Lower leg skin (tissue), 3 donors: ENCODE measurements around the gene SPC24.

Source experiments
- POLR2A ChIP-seq, 2 donors: fragments of 450-650 bp; IDR thresholded peaks; one replicate each; pipeline ENCODE4 v1.6.1; 2016 to 2017; ENCODE audit warnings: antibody characterized with exemption in 2 of 2, mild to moderate bottlenecking in 1 of 2, moderate library complexity in 1 of 2
- TF ChIP-seq, protein P1 (sequence below), 3 donors: fragments of 450-650 bp; IDR thresholded peaks; one replicate each; pipeline ENCODE4 v1.5.1; 2016; ENCODE audit warnings: antibody characterized with exemption in 3 of 3, mild to moderate bottlenecking in 3 of 3, moderate library complexity in 2 of 3

DNA sequence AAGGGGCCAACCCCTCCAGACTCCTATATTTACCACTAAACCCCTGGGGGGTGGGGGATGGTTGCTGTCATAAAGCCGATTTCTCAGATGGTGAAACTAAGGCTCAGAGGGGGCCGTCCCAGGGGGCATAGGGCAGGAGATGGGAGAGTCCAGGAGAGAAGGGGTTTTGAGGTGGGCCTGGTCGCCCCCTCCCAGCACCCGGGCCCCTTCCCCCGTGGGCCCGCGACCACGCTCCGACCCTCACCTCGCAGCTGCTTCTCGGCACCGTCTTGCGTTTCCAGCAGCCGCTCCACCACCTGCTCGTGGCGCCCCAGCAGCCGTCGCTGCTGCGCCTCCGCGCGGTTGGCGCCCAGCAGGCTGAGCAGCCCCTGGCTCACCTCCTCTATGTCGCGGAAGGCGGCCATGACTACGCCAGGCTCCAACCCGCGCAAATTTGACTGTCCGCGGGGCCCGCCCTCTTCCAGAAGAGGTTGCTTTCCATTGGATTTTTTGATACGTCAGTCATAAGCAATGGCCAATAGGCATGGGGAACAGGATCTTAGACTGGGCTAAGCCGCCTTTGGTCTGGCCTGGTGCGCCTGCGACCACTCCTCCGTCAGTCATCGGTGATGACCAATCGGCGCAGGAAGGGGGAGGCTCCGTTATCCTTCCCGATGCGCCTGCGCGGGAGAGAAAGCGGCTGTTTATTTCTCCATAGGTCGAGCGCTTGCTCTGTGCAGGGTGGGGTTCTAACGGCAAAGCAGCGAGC lies at the start of gene SPC24:
- TF ChIP-seq, protein P1, sequence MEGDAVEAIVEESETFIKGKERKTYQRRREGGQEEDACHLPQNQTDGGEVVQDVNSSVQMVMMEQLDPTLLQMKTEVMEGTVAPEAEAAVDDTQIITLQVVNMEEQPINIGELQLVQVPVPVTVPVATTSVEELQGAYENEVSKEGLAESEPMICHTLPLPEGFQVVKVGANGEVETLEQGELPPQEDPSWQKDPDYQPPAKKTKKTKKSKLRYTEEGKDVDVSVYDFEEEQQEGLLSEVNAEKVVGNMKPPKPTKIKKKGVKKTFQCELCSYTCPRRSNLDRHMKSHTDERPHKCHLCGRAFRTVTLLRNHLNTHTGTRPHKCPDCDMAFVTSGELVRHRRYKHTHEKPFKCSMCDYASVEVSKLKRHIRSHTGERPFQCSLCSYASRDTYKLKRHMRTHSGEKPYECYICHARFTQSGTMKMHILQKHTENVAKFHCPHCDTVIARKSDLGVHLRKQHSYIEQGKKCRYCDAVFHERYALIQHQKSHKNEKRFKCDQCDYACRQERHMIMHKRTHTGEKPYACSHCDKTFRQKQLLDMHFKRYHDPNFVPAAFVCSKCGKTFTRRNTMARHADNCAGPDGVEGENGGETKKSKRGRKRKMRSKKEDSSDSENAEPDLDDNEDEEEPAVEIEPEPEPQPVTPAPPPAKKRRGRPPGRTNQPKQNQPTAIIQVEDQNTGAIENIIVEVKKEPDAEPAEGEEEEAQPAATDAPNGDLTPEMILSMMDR (IDR thresholded peaks at IDR 0.05), result no peak
- TF ChIP-seq POLR2A (IDR thresholded peaks at IDR 0.05), result no peak
